Cortex of kidney (tissue), 1 donor: ENCODE measurements around the gene RUVBL1.

ENCODE experiments used
- DNase-seq: peaks from one replicate; lab custom pipeline; 2025; lab: John Stamatoyannopoulos, UW

Gene RUVBL1

DNA sequence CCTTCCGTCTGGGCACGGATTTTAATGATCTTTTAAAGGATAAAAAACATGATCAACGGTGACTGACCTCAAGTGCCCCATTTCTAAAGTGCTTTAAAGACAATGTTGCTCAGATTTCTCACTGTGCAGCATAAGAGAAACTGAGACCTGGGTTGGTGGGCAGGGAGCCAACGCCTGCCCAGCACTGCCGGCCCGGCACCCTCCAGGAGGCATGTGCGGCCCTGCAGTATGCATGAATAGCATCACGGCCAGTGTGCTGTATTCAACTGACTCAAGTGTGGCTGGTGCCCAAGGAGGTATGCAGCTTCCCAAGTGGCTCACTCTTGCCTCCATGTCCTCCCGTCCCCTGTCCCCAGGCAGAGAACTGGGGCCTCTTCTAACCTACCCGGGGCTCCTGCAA, 41.1 kb downstream of the RUVBL1 start:
- no peak for DNase-seq

DNA sequence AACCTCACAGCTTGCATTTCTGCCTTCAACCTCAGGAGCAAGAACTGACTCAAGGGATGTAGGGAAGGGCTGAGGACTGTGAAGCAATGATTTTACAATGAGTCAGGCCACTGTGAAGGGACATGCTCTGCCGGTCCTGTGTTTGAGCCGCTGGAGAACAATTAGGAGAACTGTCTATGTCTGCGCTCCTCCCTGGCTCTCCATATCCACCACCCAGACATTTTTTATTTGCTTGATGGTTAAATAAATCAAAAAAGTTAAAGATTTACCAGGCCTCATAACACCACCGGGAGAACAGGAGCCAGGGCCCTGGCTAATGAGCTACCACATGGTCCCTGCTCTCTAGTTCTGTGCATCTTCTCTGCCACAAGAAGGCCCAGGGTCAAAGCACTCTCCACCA, 41.8 kb downstream of the RUVBL1 start:
- DNase-seq, result no peak

DNA sequence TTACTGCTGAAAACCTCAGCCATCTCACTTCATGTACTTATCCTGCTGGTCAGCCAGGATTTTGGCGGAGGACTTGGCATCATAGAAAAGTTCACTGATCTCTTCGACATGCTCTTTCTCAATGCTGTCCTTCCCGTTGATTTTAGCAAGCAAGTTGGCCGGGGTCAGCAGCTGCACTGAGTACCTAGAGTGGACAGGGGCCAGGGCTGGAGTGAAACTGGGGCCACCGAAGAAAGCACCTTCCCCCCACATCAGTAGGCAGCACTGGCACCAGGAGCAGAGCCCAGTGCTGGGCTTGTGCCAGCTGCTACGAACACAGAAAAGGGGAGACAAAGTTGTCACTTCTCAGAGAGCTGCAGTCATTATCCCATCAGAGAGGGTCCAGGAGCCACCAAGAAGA, 42.4 kb downstream of the RUVBL1 start:
- DNase-seq, result no peak

DNA sequence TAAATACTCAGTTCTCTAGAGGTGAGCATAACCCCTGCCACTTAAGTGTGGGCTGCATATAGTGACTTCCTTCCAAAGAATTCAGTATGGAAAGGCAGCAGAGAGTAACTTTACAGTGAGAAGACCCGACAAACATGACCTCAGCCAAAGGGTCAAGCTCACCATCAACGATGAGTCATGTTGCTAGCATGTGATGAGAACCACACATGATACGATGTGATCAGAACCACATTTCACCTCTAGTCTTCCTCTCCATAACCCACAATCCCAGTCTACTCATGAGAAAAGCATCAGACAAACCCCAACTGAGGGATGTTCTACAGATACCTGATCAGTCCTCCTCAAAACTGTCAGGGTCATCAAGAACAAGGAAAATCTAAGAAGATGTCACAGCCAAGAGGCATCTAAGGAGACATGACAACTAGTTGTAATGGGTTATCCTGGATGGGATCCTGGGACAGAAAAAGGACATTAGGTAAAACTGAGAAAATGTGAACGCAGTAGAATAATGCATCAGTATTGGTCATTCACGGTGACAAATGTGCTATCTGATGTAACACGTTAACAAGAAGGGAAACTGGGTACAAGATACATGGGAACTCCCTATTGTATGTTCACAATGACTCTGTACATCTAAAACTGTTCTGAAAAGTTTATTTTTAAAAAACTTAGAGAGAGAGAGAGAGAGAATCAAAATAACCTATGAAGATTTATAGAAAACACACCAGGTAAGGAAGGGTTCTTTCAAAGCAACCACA, 43.1 kb downstream of the RUVBL1 start:
- DNase-seq, result no peak

DNA sequence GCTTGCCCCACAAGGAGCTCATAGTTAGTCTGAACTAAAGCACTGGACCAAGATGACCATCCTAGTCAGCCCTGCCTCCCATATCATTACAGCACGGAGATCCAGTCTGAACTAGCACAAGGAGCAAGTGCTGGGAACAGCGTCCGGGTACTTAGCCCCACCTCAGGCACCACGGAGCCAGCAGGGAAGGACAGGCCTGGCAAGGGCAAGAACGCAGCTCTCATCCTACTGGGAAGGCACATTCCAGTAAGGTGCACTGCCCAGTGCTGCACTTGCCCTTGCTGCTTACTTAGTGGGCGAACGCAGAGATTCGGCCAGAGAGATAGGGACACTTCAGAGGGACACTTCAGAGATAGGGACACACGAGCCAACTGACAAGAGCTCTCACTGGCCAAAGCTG, 43.8 kb downstream of the RUVBL1 start:
- no peak for DNase-seq

DNA sequence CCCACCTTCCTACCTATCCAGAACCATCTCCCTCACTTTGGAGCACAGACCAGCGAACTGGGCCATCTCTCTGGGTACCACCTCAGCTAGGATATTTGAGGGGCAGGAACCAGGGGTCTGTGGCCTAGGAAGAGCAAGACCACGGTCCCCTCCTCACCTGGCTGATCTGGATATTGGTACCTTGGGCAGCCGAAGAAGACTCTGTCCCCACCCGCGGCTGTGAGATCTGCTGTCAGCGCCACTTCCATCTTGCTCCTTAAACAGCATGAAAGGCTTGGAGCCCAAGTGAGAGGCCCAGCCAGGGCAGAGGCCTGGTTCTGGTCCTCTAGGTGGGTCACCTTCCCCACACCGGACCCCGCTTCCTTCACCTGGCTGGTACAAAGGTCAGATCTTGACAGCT, 44.7 kb downstream of the RUVBL1 start:
- DNase-seq, result no peak

DNA sequence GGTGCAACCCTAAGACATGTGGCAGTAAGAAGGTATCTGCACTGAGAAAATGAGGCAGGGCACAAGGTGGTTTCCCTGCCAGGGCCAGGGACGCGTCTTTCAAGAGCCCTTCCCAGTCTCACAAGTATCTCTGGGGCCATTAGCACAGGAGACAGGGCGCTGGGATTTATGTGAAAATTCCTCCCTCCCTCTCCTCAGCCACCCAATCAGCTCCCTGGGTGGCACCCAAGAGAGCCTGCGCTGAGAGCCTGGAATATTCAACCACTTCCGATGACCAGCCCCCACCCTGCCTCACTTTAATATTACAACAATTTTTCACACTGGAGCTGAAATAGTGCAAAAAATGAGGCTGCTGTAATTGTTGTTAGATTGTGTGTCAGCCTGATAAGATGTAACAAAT, 45.3 kb downstream of the RUVBL1 start:
- no peak for DNase-seq

DNA sequence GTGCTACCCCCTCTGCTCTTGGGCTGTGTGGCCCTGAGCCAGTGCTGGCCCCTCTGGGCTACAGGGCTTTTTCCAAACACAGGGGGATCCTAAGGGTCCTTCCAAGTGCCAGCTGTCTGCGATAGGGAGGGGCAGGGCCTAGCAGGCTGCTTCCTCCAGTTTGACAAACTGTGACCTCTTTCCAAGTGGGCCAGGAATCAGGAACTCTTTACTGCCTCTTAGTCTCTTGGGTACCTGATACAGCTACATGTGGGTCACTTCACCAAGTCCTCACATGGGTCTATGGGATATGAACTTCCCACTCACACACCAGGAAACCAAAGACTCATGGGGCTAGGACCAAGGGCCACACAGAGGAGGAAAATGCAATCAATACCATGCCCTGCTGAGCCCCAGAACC, 45.9 kb downstream of the RUVBL1 start:
- DNase-seq, result no peak

DNA sequence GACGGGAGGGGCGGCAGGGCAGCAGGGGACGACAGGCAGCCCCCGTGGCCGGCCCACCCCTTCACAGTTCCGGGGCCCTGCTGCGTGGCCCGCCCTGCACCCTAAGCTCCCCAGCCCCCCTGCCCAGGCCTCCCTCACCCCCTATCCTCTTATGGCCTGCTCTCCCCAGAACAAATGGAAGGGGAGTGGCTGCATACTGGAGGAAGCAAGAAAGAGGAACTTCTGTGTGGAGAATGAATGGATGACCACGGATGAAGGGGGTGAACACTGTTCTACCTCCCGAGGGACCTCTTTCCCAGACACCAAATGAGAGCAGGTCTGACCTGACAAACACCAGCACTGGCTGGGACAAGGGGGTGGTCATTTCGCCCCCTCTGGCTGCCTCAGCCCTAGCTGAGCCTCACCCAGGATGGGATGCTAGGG, 46.4 kb downstream of the RUVBL1 start:
- no peak for DNase-seq

DNA sequence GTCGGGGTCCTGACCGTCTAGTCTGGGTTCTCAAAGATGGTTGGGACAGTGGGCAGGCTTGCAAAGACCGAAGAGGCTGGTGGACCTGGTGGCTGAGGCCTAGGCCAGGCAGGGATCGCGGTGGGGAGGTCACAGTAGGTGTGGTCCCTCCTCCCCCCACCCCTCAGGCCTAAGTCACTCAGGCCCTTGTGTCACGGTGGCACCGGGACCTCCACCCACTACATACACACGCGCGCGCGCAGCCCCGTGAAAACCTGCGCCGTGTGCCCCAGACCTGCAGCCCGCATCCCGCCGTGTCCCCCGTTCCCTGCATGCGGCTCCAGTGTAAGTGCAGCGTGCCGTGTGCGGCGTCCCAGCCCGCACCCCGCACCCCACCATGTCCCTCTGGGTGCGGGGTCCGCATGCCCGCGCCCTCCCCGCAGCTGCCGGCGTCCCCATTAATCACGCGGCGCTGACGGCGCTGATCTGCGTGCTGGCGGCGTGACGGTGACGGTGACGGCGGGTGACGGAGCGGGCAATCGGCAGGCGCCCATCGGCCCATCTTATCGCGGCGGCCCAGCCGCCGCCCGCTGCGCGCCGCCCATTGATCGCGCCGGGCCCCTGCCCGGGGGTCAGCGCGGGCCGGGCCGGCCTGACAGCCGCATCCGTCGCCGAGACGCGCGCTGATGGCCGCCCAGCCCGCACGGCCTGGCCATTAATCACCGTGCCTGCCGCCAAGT, 47.0 kb downstream of the RUVBL1 start:
- no peak for DNase-seq

DNA sequence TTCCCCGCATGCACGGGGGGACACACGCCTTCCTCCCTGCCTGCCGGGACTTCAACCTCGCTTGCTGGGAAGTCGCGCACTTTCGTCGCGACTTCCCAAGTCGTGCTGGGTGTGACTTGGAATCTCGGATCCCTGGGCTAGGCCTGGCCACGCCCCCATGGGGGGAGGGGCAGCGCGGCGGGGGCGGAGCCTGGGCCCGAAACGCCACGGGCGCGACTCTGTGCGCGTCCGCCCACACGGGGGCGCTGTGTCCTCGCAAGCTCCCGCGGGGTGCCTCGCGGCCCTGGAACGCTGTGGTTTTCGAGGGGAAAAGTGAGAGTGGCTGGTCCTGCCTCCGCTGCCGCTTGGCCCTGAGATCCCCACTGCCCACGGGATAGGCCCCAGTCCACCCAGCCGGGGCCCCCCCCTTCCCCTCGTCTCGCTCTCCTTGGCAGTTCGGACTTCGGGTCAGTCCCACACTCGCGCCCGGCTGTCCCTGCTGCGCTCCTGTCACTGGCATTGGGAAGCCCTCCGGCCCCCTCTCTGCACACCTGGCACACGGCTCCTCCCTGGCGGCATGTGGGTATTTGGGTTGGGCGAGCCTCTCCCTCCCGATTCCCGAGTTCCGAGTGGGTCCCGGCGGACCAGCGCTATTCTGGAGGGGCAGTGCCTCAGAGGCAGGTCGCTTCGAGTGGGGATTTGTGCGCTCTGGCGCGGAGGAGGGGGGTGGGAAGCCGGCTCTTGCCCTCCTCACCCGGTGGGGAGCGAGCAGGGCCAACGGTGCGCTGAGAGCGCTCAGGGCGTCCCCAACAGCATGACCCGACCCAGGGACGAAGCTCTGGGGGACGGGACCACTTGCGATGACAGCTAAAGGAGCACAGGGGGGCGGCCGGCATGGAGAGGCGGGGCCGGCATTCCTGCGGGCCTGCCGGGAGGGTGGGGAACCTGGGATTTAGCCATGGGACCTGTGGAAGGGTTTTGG, 47.8 kb downstream of the RUVBL1 start:
- DNase-seq, result no peak

DNA sequence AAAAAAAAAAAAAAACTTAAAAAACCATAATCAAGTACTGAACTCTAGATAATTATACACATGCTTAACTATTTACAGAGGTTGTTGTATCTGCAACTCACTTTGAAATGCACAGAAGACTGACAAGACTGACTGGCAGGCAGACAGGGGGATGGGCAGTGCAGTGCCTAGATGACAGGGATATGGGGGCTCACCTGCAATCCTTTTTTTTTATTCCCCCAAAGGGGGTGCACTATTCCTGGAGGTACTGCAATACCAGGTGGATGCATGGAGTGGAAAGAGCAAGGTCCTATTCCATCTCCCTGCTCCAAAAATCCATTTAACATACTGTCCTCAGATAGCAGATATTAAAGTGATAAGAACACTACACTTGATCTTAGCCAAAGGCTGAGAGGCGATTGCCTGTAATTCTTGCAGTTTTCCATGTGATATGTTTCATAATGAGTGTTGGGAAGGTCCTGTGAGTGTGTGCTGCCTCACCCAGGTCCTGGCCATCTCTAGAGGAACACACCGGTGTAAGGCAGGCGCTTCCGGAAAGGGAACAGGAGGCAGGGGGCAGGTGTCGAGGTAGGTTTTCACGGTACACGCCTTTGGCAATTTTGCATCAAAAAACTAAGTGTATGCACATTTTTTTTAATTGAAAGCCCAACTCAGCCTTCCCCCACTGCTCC, 48.6 kb downstream of the RUVBL1 start:
- DNase-seq, result no peak

DNA sequence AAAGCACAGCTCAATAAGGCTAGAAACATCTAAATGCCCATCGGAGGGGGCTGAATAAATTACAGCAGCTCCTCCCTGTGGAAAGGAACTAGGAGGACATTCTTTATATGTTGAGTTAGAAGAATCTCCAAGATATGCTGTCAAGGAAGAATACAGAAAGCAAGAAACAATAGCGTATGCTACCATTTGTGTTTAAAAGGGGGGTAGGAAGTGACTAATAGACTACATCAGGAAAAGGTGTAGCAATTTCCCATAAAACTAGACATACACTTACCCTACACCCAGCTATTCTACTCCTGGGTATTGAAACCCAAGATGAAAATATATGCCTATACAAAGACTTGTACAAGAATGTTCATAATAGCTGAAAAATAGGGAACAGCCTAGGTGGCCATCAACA, 49.8 kb downstream of the RUVBL1 start:
- no peak for DNase-seq

DNA sequence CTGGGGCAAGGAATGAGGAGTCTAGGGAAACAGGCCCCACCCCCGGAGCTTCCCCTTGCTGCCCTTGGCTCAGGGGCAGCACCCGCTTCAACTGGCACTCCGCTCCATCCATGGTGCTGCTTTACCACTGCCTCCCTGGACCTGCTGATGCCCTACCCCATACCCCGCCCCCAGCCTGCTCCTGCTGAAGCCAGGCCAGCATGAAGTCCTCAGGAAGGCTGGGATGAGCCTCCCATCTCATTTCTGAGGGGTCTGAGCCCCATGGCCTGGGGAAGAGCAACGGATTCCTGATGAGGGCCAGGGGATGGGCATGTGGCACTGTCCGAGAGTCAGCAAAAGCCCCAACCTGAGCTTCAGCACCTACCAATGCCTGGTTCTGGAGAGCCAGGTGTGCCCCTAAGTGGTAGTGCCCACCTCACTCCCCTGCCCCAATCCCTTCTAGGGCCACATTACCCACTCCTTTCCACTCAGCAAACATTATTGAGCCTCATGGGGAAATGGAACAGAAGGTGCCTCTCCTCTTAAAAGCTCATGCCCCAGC, 50.4 kb downstream of the RUVBL1 start:
- no peak for DNase-seq

DNA sequence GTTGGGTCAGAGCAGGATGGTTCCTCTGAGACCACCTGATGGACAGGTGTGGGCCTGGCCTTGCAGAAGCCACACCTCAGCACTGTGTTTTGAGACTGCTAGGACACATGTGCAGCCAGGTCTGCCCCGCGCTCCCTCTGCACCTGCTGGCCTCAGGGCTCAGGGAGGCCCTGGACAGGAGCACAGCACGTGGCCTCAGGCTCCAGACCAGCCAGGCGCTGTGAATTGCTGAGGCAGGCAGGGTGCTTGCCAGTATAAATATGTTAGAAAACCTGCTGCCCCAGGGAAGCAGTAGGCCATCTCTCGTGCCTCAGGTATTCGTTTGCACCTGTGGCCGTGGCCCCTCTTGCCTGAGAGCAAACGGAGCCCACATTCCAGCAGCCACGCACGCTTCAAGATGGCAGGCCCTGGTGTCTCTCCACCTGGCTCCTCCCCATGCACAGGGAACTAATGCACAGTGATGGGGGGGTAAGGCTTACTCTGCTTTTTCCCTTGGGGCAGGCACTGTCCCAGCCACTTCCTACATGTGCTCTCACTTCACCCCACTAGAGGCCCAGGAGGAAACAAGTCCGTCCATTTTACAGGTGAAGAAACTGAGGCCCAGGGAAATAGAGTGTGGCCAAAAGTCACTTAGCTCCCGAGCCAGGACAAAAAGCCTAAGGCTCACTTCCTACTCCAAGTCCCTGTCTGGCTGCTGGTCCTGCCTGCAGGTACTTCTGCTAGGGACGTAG, 51.0 kb downstream of the RUVBL1 start:
- no peak for DNase-seq

DNA sequence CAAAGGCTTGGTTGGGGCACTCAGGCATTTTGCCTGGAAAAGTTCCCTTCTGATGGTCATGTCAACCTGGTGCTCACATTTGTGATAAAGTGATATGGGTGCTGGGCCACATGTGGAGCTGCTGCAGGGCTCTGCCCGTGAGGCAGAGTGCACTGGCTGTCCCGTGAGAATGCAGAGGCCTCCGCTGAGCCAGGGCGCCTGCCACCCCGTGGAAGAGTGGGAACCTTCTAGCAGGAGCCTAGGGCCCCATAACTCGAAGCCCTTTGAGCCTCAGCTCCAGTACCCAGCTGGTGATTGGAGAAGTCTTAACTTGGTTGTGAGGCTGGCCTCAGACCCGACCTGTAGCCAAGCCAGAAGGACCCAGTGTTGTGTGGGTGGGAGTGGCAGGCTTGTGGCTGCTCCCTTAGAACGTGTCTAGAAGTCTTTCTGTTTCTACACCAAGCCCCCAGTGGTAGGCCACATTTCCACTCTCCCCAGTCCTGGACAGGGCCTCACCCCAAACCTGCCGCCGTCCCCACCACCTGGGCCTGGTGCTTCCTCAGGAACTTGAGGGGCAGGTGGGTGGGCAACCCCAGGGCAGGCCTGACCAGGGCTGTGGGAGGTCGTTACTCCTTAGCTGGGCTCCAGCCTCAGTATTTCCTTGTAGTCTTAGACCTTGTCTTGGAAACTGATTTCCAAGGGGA, 51.7 kb downstream of the RUVBL1 start:
- DNase-seq, result no peak

DNA sequence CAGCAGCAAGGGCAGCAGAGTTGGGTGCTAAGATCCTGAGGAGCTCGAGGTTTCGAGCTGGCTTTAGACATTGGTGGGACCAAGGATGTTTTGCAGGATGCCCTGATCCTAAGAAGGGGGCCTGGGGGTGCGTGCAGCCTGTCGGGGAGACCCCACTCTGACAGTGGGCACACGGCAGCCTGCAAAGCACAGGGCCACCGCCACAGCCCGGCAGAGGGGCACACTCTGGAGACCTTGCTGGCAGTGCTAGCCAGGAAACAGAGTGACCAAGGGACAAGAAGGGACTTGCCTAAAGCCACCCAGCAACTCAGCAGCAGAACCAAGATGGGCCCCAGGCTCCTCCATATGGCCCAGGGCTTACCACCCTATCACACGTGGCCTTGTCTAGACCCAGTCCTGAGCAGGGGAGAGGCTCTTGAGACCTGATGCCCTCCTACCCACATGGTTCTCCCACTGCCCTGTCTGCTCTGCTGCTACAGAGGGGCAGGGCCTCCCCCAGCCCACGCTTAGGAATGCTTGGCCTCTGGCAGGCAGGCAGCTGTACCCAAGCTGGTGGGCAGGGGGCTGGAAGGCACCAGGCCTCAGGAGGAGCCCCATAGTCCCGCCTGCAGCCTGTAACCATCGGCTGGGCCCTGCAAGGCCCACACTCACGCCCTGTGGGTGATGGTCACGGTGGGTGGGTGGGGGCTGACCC, 52.6 kb downstream of the RUVBL1 start:
- no peak for DNase-seq

DNA sequence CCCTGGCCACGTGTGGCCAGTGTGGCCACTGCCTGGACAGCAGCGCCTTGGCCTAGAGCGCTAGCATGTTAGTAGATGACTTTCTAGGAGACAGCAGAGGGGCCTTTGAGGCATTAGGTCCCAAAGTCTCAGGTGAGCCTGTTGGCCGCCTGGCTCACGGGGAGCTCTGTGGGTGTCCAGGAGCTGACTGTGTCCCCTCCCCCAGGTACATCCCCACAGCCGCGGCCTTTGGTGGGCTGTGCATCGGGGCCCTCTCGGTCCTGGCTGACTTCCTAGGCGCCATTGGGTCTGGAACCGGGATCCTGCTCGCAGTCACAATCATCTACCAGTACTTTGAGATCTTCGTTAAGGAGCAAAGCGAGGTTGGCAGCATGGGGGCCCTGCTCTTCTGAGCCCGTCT, 54.3 kb downstream of the RUVBL1 start:
- DNase-seq, result no peak

DNA sequence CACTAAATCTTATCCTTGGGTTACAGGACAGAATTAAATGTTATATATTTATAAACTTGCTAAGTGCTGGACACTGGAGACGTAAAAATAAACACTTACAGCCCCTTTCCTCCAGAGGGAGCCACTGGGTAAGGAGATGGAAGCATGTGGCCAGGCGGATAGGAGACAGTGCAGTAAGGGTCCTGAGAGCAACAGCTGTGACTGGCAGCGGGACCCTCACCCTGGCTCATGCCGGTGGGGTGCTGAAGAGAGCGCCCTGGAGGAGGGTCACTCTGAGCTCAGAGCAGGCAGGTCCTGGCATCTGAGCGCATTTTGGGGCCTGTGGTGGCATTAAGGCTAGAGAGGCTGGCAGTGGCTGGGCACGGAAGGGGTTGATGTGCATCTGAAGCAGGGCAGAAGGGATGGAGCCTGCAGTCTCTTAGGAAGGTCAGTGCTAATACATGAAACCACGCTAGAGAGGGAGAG, 55.4 kb downstream of the RUVBL1 start:
- no peak for DNase-seq

DNA sequence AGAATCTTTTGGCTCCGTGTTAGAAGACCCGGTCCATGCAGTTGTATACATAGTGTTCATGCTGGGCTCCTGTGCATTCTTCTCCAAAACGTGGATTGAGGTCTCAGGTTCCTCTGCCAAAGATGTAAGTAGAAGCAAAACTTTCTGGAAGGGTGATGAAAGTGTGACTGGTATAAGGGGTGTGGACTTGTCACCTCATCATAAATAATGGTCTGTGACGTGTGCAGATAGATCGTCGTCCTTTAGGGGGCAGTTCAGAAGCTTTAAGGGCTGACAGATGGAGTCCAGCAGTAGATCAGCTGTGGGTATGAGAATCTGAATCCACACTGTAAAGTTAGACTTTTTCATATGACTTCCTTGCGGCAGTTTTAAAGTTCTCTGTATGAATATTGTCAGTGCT, 56.1 kb downstream of the RUVBL1 start:
- DNase-seq, result no peak
